H1 (cell line): Measurements from ENCODE around the gene PRRG4. TPM values are rescaled to one million over a fixed set of nuclear protein-coding genes. Genes with fewer than 3 reads are reported as not detected.

Experiments used
- BRCA1 ChIP-seq: IDR thresholded peaks from 2 replicates; pipeline ENCODE4 v1.6.1; 2012; ENCODE audit warnings: low read depth, low read length, improper control_type of control experiment
- CHD7 ChIP-seq: fragments of 300-600 bp; sonication (generic); IDR thresholded peaks from 2 replicates; pipeline ENCODE4 v1.7.1; 2012; ENCODE audit warnings: low read length, moderate library complexity, mild to moderate bottlenecking, inconsistent platforms; ENCODE audit not compliant: insufficient replicate concordance
- CTCF ChIP-seq, 3 experiments: IDR thresholded peaks; 1 replicate in 2 of 3; 2 replicates in 1 of 3; pipeline versions ENCODE4 v1.5.1 to v1.6.1; 2011; ENCODE audit warnings: low read length in 3 of 3, mild to moderate bottlenecking in 3 of 3, inconsistent platforms in 2 of 3, low read depth in 1 of 3, moderate library complexity in 1 of 3; ENCODE audit not compliant: insufficient read depth in 1 of 3; ENCODE audit errors: control extremely low read depth in 1 of 3
- JUND ChIP-seq: IDR thresholded peaks from 2 replicates; pipeline ENCODE4 v1.6.1; 2011; ENCODE audit warnings: mild to moderate bottlenecking, improper control_type of control experiment, low read length
- polyA plus RNA-seq, 7 experiments: library from polyadenylated mRNA; depleted of rRNA in 3 of 7; stranded (reverse) in 5 of 7; unstranded in 2 of 7; fragments of >200 nt in 5 of 7; fragments of 200-250 nt in 2 of 7; gene quantifications; 1 replicate in 5 of 7; 2 replicates in 1 of 7; 4 replicates in 1 of 7; pipeline versions ENCODE4 v1.2.1 to v1.2.3, GENCODE V29; 2011 to 2013; ENCODE audit warnings: missing spikeins in 2 of 7, mixed read lengths in 2 of 7
- total RNA-seq: library from RNA; stranded (reverse); fragmentation: NEBNext Ultra II Directional; extraction: Animal tissue kit (Norgen Biotek cat#: 25700); gene quantifications from 2 replicates; pipeline ENCODE4 v1.2.1, GENCODE V29; 2021

PRRG4 gene
- total and polyA plus RNA-seq, 2 of the 8 experiments (the other 6 are each of a cell fraction or from before 2014, with no cell fraction given): 0.65 to 1.7 TPM

- no peak for TF ChIP-seq CHD7
- no peak for TF ChIP-seq BRCA1
- no peak for TF ChIP-seq JUND
- peak; percentile 73 to 84 (median 81) for TF ChIP-seq CTCF (IDR thresholded peaks at IDR 0.05; ENCODE audit: control extremely low read depth in 1 of 3, insufficient read depth in 1 of 3, low read depth in 1 of 3, low read length in 3 of 3)
These were observed 40.9 kb downstream of the PRRG4 start (continued) for GRCh38 chr11:32870676-32871075.
